Fibroblast of lung (primary cell): Measurements from ENCODE around the gene DDX51. TPM values are rescaled to one million over a fixed set of nuclear protein-coding genes. Genes with fewer than 3 reads are reported as not detected.

ENCODE experiments used
- DNase-seq, 2 donors: peaks; one replicate each; pipeline versions ENCODE4 v3.0.0 to v3.0.0-alpha.2; 2010; ENCODE audit warnings: low read depth in 2 of 2
- H2AFZ ChIP-seq: 2 replicates; pipeline ENCODE4 v1.5.1; 2012; ENCODE audit warnings: low read length, control low read depth, inconsistent platforms
- H3K27ac ChIP-seq: 2 replicates; pipeline ENCODE4 v1.5.1; 2011; ENCODE audit warnings: low read length, control low read depth; ENCODE audit not compliant: insufficient read depth
- H3K27me3 ChIP-seq: 2 replicates; pipeline ENCODE4 v1.5.1; 2011; ENCODE audit warnings: mild to moderate bottlenecking, low read length; ENCODE audit not compliant: control insufficient read depth, insufficient read depth
- H3K36me3 ChIP-seq: 2 replicates; pipeline ENCODE4 v1.5.1; 2011; ENCODE audit warnings: low read length; ENCODE audit not compliant: control insufficient read depth, insufficient read depth
- H3K4me1 ChIP-seq: 2 replicates; pipeline ENCODE4 v1.5.1; 2011; ENCODE audit warnings: low read length; ENCODE audit not compliant: control insufficient read depth, insufficient read depth; ENCODE audit errors: extremely low read depth
- H3K4me2 ChIP-seq: 2 replicates; pipeline ENCODE4 v1.5.1; 2011; ENCODE audit warnings: low read length, control low read depth; ENCODE audit not compliant: insufficient read depth; ENCODE audit errors: extremely low read depth
- H3K4me3 ChIP-seq, 4 experiments: fragments of 200-600 bp in 1 of 4; sonication (generic) in 1 of 4; replicated peaks in 1 of 4; 2 replicates each; pipeline ENCODE4 v1.5.1; 2011 to 2016; ENCODE audit warnings: low read length in 4 of 4, low read depth in 3 of 4, mild to moderate bottlenecking in 3 of 4, control low read depth in 2 of 4, inconsistent platforms in 1 of 4, mixed read lengths in 1 of 4; ENCODE audit not compliant: insufficient read depth in 1 of 4; ENCODE audit errors: control extremely low read depth in 1 of 4
- H3K79me2 ChIP-seq: 2 replicates; pipeline ENCODE4 v1.5.1; 2012; ENCODE audit warnings: mild to moderate bottlenecking, low read length, inconsistent platforms; ENCODE audit not compliant: control insufficient read depth, insufficient read depth
- H3K9ac ChIP-seq: 2 replicates; pipeline ENCODE4 v1.5.1; 2011; ENCODE audit warnings: mild to moderate bottlenecking, low read length, control low read depth; ENCODE audit not compliant: insufficient read depth
- H3K9me3 ChIP-seq: 2 replicates; pipeline ENCODE4 v1.5.1; 2012; ENCODE audit warnings: low read depth, low read length; ENCODE audit not compliant: control insufficient read depth, insufficient read depth
- H4K20me1 ChIP-seq: 2 replicates; pipeline ENCODE4 v1.5.1; 2011; ENCODE audit warnings: low read length; ENCODE audit not compliant: control insufficient read depth, insufficient read depth; ENCODE audit errors: extremely low read depth
- EZH2 ChIP-seq: IDR thresholded peaks from 2 replicates; pipeline ENCODE4 v1.5.1; 2012; ENCODE audit warnings: low read length, control low read depth, mild to moderate bottlenecking; ENCODE audit errors: missing control alignments
- polyA plus RNA-seq, 2 donors: library from polyadenylated mRNA; depleted of rRNA in 1 of 2; stranded (reverse) in 1 of 2; unstranded in 1 of 2; fragments of >200 nt; gene quantifications; 2 replicates each; pipeline ENCODE4 v1.2.1, GENCODE V29; 2011 to 2012; ENCODE audit warnings: missing spikeins in 1 of 2
- total RNA-seq: library from RNA; depleted of rRNA; stranded (reverse); fragments of >200 nt; gene quantifications from 2 replicates; pipeline ENCODE4 v1.2.1, GENCODE V29; 2014
- TF ChIP-seq, protein P1 (sequence below), 2 donors: IDR thresholded peaks in 1 of 2; conservative IDR thresholded peaks in 1 of 2; 1 replicate in 1 of 2; 2 replicates in 1 of 2; pipeline ENCODE4 v1.5.1; 2011 to 2012; ENCODE audit warnings: low read length in 2 of 2, control low read depth in 1 of 2, inconsistent platforms in 1 of 2, low read depth in 1 of 2, mild to moderate bottlenecking in 1 of 2

Gene DDX51
- total and polyA plus RNA-seq, 2 donors (not counting 1 experiment from before 2014, with no cell fraction given) = 3.7 to 7.4 TPM

DNA sequence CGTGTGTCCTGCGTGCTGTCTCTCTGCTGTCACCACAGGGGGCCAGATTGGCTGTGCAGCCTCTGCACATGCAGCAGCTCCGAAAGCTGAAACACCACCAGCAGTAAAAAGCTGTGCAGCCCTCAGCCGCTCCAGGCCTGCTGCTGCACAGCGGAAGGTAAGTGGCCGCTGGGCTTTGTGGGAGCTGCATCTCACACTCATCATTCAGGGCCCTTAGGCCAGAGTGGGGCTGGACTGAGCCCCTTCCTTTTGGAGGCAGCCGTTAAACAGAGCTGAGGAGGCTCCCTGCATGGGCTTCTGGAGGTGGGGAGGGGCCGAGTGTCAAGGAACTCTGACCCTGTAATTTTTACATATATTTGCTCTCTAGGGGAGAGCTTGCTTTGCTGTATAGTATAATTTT is 17.1 kb downstream of the DDX51 start:
- TF ChIP-seq, protein P1, sequence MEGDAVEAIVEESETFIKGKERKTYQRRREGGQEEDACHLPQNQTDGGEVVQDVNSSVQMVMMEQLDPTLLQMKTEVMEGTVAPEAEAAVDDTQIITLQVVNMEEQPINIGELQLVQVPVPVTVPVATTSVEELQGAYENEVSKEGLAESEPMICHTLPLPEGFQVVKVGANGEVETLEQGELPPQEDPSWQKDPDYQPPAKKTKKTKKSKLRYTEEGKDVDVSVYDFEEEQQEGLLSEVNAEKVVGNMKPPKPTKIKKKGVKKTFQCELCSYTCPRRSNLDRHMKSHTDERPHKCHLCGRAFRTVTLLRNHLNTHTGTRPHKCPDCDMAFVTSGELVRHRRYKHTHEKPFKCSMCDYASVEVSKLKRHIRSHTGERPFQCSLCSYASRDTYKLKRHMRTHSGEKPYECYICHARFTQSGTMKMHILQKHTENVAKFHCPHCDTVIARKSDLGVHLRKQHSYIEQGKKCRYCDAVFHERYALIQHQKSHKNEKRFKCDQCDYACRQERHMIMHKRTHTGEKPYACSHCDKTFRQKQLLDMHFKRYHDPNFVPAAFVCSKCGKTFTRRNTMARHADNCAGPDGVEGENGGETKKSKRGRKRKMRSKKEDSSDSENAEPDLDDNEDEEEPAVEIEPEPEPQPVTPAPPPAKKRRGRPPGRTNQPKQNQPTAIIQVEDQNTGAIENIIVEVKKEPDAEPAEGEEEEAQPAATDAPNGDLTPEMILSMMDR (conservative IDR thresholded peaks at IDR 0.05 in 1 of 2, IDR thresholded peaks at IDR 0.05 in 1 of 2; ENCODE audit: low read depth in 1 of 2, low read length in 2 of 2) = no peak
- TF ChIP-seq EZH2 = no peak
- no peak overlapping the region for H3K9ac ChIP-seq
- H2AFZ ChIP-seq = no peak overlapping the region
- no peaks in the 10 kb centered on the region for H3K4me1 ChIP-seq
- no peak overlapping the region for H3K4me2 ChIP-seq
- H3K27me3 ChIP-seq = no peaks in the 10 kb centered on the region
- H3K27ac ChIP-seq = no peak overlapping the region
- H3K9me3 ChIP-seq = no peaks in the 10 kb centered on the region
- peaks cover 18% of the 10 kb centered on the region for H3K36me3 ChIP-seq
- DNase-seq = no peak
- no peak overlapping the region for H3K4me3 ChIP-seq
- H3K79me2 ChIP-seq = no peaks in the 10 kb centered on the region
- H4K20me1 ChIP-seq = no peaks in the 10 kb centered on the region

DNA sequence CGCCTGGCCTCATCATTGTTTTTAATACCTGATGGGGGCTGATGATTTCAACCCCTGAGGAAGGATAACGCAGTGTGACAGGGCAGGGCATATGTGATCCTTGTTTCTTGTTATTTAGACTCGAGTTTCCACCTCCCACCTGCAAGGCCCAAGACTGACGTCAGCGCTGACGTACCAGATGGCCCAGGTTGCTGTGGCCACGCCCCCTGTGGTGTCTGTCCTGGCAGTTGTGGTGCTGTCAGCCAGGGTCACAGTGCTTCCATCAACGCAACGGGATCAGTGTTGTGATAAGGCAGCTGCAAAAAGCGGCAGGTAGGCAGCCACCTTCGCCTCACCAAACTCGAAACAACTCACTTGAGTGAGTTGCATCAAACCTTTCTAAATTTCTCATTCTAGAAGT is 18.4 kb downstream of the DDX51 start:
- DNase-seq = no peak
- H3K27me3 ChIP-seq = no peaks in the 10 kb centered on the region
- no peak overlapping the region for H3K4me2 ChIP-seq
- no peaks in the 10 kb centered on the region for H3K79me2 ChIP-seq
- H3K27ac ChIP-seq = no peak overlapping the region
- H3K9me3 ChIP-seq = no peaks in the 10 kb centered on the region
- no peaks in the 10 kb centered on the region for H4K20me1 ChIP-seq
- no peak for TF ChIP-seq EZH2
- TF ChIP-seq, protein P1 (conservative IDR thresholded peaks at IDR 0.05 in 1 of 2, IDR thresholded peaks at IDR 0.05 in 1 of 2; ENCODE audit: low read depth in 1 of 2, low read length in 2 of 2) = no peak
- no peaks in the 10 kb centered on the region for H3K4me1 ChIP-seq
- H3K4me3 ChIP-seq = no peak overlapping the region
- peaks cover 22% of the 10 kb centered on the region for H3K36me3 ChIP-seq
- H2AFZ ChIP-seq = no peak overlapping the region
- no peak overlapping the region for H3K9ac ChIP-seq

GRCh38 chr12:132124766-132125425 is 19.2 kb downstream of the DDX51 start:
- H3K4me3 ChIP-seq = no peak overlapping the region
- H3K4me2 ChIP-seq = no peak overlapping the region
- no peak for TF ChIP-seq EZH2
- TF ChIP-seq, protein P1 (conservative IDR thresholded peaks at IDR 0.05 in 1 of 2, IDR thresholded peaks at IDR 0.05 in 1 of 2; ENCODE audit: low read depth in 1 of 2, low read length in 2 of 2) = no peak
- no peaks in the 10 kb centered on the region for H3K27me3 ChIP-seq
- H4K20me1 ChIP-seq = no peaks in the 10 kb centered on the region
- no peak overlapping the region for H2AFZ ChIP-seq
- H3K27ac ChIP-seq = no peak overlapping the region
- DNase-seq = no peak
- H3K36me3 ChIP-seq = peaks cover 24% of the 10 kb centered on the region
- no peaks in the 10 kb centered on the region for H3K4me1 ChIP-seq
- no peaks in the 10 kb centered on the region for H3K9me3 ChIP-seq
- no peaks in the 10 kb centered on the region for H3K79me2 ChIP-seq
- H3K9ac ChIP-seq = no peak overlapping the region
